HFFc6 (cell line): Measurements from ENCODE around the gene PTTG1IP2. TPM values are rescaled to one million over a fixed set of nuclear protein-coding genes. Genes with fewer than 3 reads are reported as not detected.

Experiments
- DNase-seq: peaks from one replicate; pipeline ENCODE4 v3.0.0-alpha.2; 2018
- H3K27ac Mint-ChIP-seq: 2 replicates; pipeline ENCODE4 v1.8.0; 2020; ENCODE audit warnings: mild to moderate bottlenecking, mixed read lengths
- H3K27me3 Mint-ChIP-seq: 2 replicates; pipeline ENCODE4 v1.8.0; 2021; ENCODE audit warnings: mild to moderate bottlenecking, moderate library complexity, mixed read lengths; ENCODE audit not compliant: insufficient read depth
- H3K36me3 Mint-ChIP-seq: 2 replicates; pipeline ENCODE4 v1.8.0; 2021; ENCODE audit warnings: low read depth, mixed read lengths
- H3K4me1 Mint-ChIP-seq: 2 replicates; pipeline ENCODE4 v1.8.0; 2020; ENCODE audit warnings: low read depth, mixed read lengths
- H3K4me3 Mint-ChIP-seq: 2 replicates; pipeline ENCODE4 v1.8.0; 2020; ENCODE audit warnings: mild to moderate bottlenecking, moderate library complexity, mixed read lengths
- H3K9me3 Mint-ChIP-seq: 2 replicates; pipeline ENCODE4 v1.8.0; 2020; ENCODE audit warnings: mild to moderate bottlenecking, mixed read lengths
- total RNA-seq, 6 experiments: library from RNA; stranded (reverse); fragmentation: NEBNext Ultra II Directional; extraction: Animal tissue kit (Norgen Biotek cat#: 25700); gene quantifications; 2 replicates in 1 of 6; 3 replicates in 5 of 6; pipeline ENCODE4 v1.2.3, GENCODE V29; 2021
- TF ChIP-seq, protein P1 (sequence below): fragments of 200-600 bp; sonication (generic); IDR thresholded peaks from 2 replicates; pipeline ENCODE4 v1.5.0; 2021; ENCODE audit warnings: antibody characterized with exemption, mild to moderate bottlenecking

The PTTG1IP2 gene
- total RNA-seq, 6 experiments from 2014 or later = not detected

DNA sequence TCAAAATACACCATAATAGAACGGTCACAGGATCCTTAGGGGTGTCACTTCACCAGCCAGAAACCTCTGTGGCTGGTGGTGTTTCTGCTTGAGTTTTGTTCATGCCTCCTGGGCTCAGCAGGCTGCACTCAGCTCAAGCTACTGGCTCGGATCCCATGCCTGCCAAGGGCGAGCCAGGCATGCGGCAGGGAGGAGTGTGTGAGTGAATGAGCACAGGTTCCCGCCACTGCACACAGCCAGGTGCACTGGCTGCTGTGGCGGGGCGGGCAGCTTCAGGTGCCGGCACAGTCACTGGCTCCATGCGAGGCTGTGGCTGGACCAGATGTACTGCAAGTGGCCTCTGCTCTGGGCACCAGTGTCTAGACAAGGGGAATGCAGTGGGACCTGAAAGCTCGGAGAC is 36.7 kb upstream of the PTTG1IP2 start:
- Mint-ChIP-seq H3K9me3 (peaks cover 17% of the 10 kb centered on the region), H3K27me3 (no peaks in the 10 kb centered on the region; the same call in 1 of the 2 replicates), H3K4me3 (no peak overlapping the region), H3K36me3 (peaks cover 7% of the 10 kb centered on the region; the same call in 1 of the 2 replicates), H3K27ac (no peak overlapping the region), H3K4me1 (no peaks in the 10 kb centered on the region)
- TF ChIP-seq, protein P1, sequence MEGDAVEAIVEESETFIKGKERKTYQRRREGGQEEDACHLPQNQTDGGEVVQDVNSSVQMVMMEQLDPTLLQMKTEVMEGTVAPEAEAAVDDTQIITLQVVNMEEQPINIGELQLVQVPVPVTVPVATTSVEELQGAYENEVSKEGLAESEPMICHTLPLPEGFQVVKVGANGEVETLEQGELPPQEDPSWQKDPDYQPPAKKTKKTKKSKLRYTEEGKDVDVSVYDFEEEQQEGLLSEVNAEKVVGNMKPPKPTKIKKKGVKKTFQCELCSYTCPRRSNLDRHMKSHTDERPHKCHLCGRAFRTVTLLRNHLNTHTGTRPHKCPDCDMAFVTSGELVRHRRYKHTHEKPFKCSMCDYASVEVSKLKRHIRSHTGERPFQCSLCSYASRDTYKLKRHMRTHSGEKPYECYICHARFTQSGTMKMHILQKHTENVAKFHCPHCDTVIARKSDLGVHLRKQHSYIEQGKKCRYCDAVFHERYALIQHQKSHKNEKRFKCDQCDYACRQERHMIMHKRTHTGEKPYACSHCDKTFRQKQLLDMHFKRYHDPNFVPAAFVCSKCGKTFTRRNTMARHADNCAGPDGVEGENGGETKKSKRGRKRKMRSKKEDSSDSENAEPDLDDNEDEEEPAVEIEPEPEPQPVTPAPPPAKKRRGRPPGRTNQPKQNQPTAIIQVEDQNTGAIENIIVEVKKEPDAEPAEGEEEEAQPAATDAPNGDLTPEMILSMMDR = no peak
- DNase-seq = no peak

DNA sequence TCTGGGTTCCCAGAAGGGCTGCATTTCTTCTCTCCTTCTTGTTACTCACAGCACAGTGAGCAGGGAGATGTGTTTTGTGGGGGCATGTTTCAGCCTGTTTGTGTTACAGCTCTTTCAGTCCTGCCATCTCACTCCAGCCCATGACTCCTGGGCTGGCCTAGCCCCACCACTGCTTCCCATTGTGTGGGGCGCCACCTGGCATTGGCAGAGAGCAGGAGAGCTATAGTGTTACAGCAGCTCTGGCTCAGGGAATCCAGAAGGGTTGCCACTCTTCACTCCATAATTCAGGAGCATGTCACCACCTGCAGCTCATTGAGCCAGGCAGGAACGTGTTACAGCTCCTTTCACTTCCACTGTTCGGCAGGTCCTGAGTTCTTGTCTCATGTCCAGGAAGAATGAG is 36.2 kb upstream of the PTTG1IP2 start:
- TF ChIP-seq, protein P1 = no peak
- Mint-ChIP-seq H3K9me3 (peaks cover 22% of the 10 kb centered on the region), H3K4me1 (no peaks in the 10 kb centered on the region), H3K4me3 (no peak overlapping the region), H3K27ac (no peak overlapping the region), H3K27me3 (no peaks in the 10 kb centered on the region; the same call in 1 of the 2 replicates), H3K36me3 (peaks cover 10% of the 10 kb centered on the region; the same call in 1 of the 2 replicates)
- DNase-seq = no peak

DNA sequence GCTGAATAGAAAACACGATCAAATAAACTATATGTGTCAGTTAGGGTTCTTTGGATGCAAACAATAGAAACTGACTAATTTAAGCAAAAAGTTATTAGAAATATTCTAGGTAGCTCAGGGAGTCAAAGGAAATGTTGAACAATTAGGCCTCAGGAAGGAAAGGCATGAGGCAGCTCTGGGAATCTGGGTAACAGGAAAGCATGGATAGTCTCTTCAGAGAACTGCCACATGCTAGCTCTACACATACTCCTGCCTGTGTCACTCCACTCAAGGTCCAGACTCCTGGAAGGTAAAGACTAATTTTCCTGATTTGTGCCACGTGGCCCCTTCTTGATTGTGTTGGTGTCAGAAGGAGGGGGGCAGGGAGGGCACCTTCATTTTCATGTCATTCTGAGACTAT is 23.8 kb upstream of the PTTG1IP2 start:
- no peak for DNase-seq
- TF ChIP-seq, protein P1 = no peak
- H3K9me3 Mint-ChIP-seq = no peaks in the 10 kb centered on the region
- no peaks in the 10 kb centered on the region for H3K36me3 Mint-ChIP-seq
- H3K4me3 Mint-ChIP-seq = no peak overlapping the region
- H3K27ac Mint-ChIP-seq = no peak overlapping the region
- 0 out of 2 replicates have a peak, but pooled peaks cover 2% of the 10 kb centered on the region for H3K27me3 Mint-ChIP-seq
- H3K4me1 Mint-ChIP-seq = peaks cover 12% of the 10 kb centered on the region

DNA sequence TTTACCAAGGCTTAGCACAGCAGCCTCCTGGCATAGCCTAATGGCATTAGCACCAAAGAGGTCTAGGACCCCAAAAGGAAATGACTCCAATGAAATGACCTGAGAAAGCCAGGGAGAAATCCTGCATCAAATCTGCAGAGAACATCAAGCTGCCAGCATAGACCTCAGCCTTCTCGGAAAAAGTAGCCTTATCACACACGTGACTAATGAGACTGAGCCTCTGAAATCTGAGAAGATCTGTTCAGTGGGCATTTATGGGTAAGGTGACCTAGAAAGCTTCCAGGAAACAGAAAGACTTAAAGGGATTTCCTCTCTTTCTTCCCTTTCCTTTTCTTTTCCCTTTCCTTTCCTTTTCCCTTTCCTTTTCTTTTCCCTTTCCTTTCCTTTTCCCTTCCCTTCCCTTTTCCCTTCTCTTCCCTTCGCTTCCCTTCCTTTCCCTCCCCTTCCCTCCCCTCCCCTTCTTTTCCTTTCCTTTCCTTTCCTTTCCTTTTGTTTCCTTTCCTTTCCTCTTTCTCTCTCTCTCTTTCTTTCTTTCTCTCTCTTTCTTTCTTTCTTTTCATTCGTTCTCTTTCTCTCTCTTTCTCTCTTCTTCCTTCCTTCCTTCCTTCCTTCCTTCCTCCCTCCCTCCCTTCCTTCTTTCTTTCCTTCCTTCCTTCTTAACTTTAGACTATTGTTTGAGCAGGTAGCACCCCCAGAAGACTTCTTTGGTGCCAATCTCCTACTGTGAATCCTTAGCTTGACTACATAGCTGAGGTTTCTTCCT is 23.1 kb upstream of the PTTG1IP2 start:
- H3K27me3 Mint-ChIP-seq = 0 out of 2 replicates have a peak, but pooled peaks cover 2% of the 10 kb centered on the region
- H3K36me3 Mint-ChIP-seq = no peaks in the 10 kb centered on the region
- H3K27ac Mint-ChIP-seq = no peak overlapping the region
- H3K4me3 Mint-ChIP-seq = no peak overlapping the region
- TF ChIP-seq, protein P1 = no peak
- H3K4me1 Mint-ChIP-seq = peaks cover 12% of the 10 kb centered on the region
- DNase-seq = no peak
- no peaks in the 10 kb centered on the region for H3K9me3 Mint-ChIP-seq

DNA sequence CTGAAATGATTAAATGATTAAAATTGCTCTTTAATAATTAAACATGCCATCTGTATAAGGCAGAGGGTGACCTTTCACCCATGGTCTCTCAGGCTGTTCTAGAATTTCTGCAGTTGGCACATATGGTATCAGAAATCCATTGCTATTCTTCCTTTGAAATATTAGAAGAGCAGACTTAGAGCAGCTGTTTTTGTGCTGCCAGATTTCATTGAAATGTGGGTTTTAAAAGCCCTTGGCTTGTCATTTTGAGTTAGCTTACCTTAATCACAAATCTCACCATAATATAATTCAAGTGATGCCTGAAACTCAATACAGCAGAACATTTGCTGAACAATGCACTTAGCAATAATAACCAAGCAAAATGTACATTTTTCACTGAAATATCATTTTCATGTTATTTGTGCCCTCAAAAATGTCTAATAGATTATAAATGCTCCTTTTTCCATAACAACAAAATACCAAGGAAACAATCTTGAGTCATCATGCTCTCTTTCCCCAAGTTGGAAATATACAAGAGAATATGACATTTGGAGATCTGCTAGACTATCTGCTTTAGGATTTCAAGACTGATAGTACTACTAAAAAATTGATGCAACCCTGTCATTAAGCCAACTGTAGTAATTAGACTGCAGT is 16.1 kb upstream of the PTTG1IP2 start:
- no peak overlapping the region for H3K4me3 Mint-ChIP-seq
- no peaks in the 10 kb centered on the region for H3K9me3 Mint-ChIP-seq
- TF ChIP-seq, protein P1 = no peak
- H3K27ac Mint-ChIP-seq = no peak overlapping the region
- no peak for DNase-seq
- H3K4me1 Mint-ChIP-seq = peaks cover 13% of the 10 kb centered on the region
- H3K27me3 Mint-ChIP-seq = no peaks in the 10 kb centered on the region; the same call in 1 of the 2 replicates
- H3K36me3 Mint-ChIP-seq = no peaks in the 10 kb centered on the region
